Liver (tissue), 9 donors: Measurements from ENCODE around the gene ALDH2. TPM values are rescaled to one million over a fixed set of nuclear protein-coding genes. Genes with fewer than 3 reads are reported as not detected.

Source experiments
- DNase-seq: peaks from one replicate; pipeline ENCODE4 v3.0.0-alpha.2; 2017; ENCODE audit warnings: low spot score
- H3K27ac ChIP-seq, 2 donors: one replicate each; pipeline ENCODE4 v1.7.0; 2013; ENCODE audit warnings: inconsistent platforms in 2 of 2, low read length in 2 of 2, control low read depth in 1 of 2, low read depth in 1 of 2, mild to moderate bottlenecking in 1 of 2
- H3K27me3 ChIP-seq, 4 donors: one replicate each; pipeline versions ENCODE4 v1.6.1 to v1.7.0; 2013; ENCODE audit warnings: low read length in 3 of 4, inconsistent platforms in 1 of 4, mild to moderate bottlenecking in 1 of 4, moderate library complexity in 1 of 4; ENCODE audit not compliant: control insufficient read depth in 4 of 4, insufficient read depth in 4 of 4
- H3K36me3 ChIP-seq, 4 donors: one replicate each; pipeline versions ENCODE4 v1.6.1 to v1.7.0; 2013; ENCODE audit warnings: low read length in 3 of 4, mild to moderate bottlenecking in 3 of 4, low read depth in 1 of 4, moderate library complexity in 1 of 4; ENCODE audit not compliant: control insufficient read depth in 4 of 4, insufficient read depth in 3 of 4
- H3K4me1 ChIP-seq, 4 donors: one replicate each; pipeline versions ENCODE4 v1.6.1 to v1.7.0; 2013; ENCODE audit warnings: low read length in 3 of 4, mild to moderate bottlenecking in 3 of 4, moderate library complexity in 1 of 4; ENCODE audit not compliant: control insufficient read depth in 4 of 4, insufficient read depth in 4 of 4
- H3K4me3 ChIP-seq, 3 donors: one replicate each; pipeline versions ENCODE4 v1.6.1 to v1.7.0; 2013; ENCODE audit warnings: low read length in 3 of 3, control low read depth in 1 of 3, low read depth in 1 of 3, mild to moderate bottlenecking in 1 of 3
- H3K9ac ChIP-seq, 2 donors: one replicate each; pipeline ENCODE4 v1.7.0; 2013; ENCODE audit warnings: low read length in 2 of 2, mild to moderate bottlenecking in 2 of 2, moderate library complexity in 2 of 2, control low read depth in 1 of 2, low read depth in 1 of 2
- H3K9me3 ChIP-seq, 4 donors: one replicate each; pipeline versions ENCODE4 v1.6.1 to v1.7.0; 2013; ENCODE audit warnings: low read length in 3 of 4; ENCODE audit not compliant: control insufficient read depth in 4 of 4
- EGR1 ChIP-seq, 2 donors: IDR thresholded peaks; 2 replicates each; pipeline ENCODE4 v1.6.1; 2016 to 2018; ENCODE audit warnings: antibody characterized with exemption in 2 of 2, low read depth in 2 of 2
- FOXA1 ChIP-seq: IDR thresholded peaks from 2 replicates; pipeline ENCODE4 v1.6.1; 2016; ENCODE audit warnings: antibody characterized with exemption
- GABPA ChIP-seq, 2 donors: IDR thresholded peaks in 1 of 2; conservative IDR thresholded peaks in 1 of 2; 2 replicates each; pipeline ENCODE4 v1.6.1; 2016; ENCODE audit warnings: antibody characterized with exemption in 2 of 2, mild to moderate bottlenecking in 1 of 2, moderate library complexity in 1 of 2
- HNF4A ChIP-seq, 2 donors: conservative IDR thresholded peaks; 2 replicates each; pipeline ENCODE4 v1.6.1; 2016; ENCODE audit warnings: antibody characterized with exemption in 2 of 2, mild to moderate bottlenecking in 2 of 2
- HNF4G ChIP-seq: IDR thresholded peaks from 2 replicates; pipeline ENCODE4 v1.6.1; 2016; ENCODE audit warnings: antibody characterized with exemption
- NR2F2 ChIP-seq: IDR thresholded peaks from 2 replicates; pipeline ENCODE4 v1.6.1; 2016; ENCODE audit warnings: antibody characterized with exemption
- RAD21 ChIP-seq, 2 donors: IDR thresholded peaks; 2 replicates each; pipeline ENCODE4 v1.6.1; 2016; ENCODE audit warnings: antibody characterized with exemption in 2 of 2, mild to moderate bottlenecking in 2 of 2
- RXRA ChIP-seq, 2 donors: IDR thresholded peaks; 2 replicates each; pipeline ENCODE4 v1.6.1; 2017 to 2018; ENCODE audit warnings: antibody characterized with exemption in 2 of 2, mild to moderate bottlenecking in 1 of 2
- TAF1 ChIP-seq: conservative IDR thresholded peaks from 2 replicates; pipeline ENCODE4 v1.6.1; 2016; ENCODE audit warnings: antibody characterized with exemption, mild to moderate bottlenecking
- whole genome bisulfite sequencing: extraction: QIAGEN DNeasy Blood & Tissue Kit; methylation state at CpG from one replicate; pipeline ENCODE4 v1.1.7; 2013; 5-methylcytosine and 5-hydroxymethylcytosine counted together
- polyA plus RNA-seq, 2 donors: library from polyadenylated mRNA; stranded (reverse) in 1 of 2; unstranded in 1 of 2; fragments of 200-250 nt in 1 of 2; fragments of >200 nt in 1 of 2; fragmentation: Nextera tagmentation in 1 of 2; extraction: Ambion mirVana in 1 of 2; gene quantifications; one replicate each; pipeline versions ENCODE4 v1.2.1 to v1.2.3, GENCODE V29; 2013 to 2015
- total RNA-seq, 2 donors: library from RNA; depleted of rRNA; stranded (reverse); fragments of >200 nt; gene quantifications; one replicate each; pipeline ENCODE4 v1.2.3, GENCODE V29; 2014
- TF ChIP-seq, protein P1 (sequence below): fragments of 150-350 bp; IDR thresholded peaks from 2 replicates; pipeline ENCODE4 v1.5.1; 2017; ENCODE audit warnings: improper control_type of control experiment, low read depth, low read length; ENCODE audit not compliant: missing input control
- TF ChIP-seq, protein P2 (sequence below): IDR thresholded peaks from 2 replicates; pipeline ENCODE4 v1.6.1; 2016; ENCODE audit warnings: antibody characterized with exemption
- TF ChIP-seq, protein P3 (sequence below): IDR thresholded peaks from 2 replicates; pipeline ENCODE4 v1.6.1; 2016; ENCODE audit warnings: antibody characterized with exemption
- TF ChIP-seq, protein P4 (sequence below): IDR thresholded peaks from 2 replicates; pipeline ENCODE4 v1.6.1; 2016; ENCODE audit warnings: antibody characterized with exemption
- TF ChIP-seq, protein P5 (sequence below): IDR thresholded peaks from 2 replicates; pipeline ENCODE4 v1.6.1; 2016; ENCODE audit warnings: antibody characterized with exemption, mild to moderate bottlenecking
- donor health status: healthy.
- donor health status: healthy.
- donor health status: healthy.
- donor health status: healthy.
- donor health status: healthy.

ALDH2 gene
- total and polyA plus RNA-seq, 4 donors: 93.1 to 849 (median 573) TPM

DNA sequence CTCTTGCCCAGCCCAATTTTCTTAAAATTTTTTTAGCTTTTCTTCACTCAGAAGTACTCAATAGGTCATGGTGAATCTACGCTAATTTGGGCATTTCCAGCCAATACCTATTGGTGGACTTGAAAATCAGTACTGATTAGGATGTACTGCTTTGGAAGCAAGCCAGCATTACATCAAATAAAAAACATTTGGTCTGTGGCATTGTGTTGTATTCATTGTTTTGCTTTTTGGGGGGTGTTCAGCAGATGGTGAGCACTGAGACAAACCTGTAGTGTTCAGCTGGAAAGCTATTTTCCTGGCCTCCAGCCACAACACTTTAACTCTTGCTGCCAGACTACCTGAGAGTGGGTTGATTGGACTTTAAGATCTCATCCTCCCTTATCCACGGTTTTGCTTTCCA lies 79.3 kb downstream of the ALDH2 start:
- Histone ChIP-seq H3K4me1 (peaks cover 7 to 28% (median 24%) of the 10 kb centered on the region in 4 donors), H3K27ac (no peak overlapping the region), H3K36me3 (peaks cover 0 to 4% (median under 1%) of the 10 kb centered on the region in 4 donors)

DNA sequence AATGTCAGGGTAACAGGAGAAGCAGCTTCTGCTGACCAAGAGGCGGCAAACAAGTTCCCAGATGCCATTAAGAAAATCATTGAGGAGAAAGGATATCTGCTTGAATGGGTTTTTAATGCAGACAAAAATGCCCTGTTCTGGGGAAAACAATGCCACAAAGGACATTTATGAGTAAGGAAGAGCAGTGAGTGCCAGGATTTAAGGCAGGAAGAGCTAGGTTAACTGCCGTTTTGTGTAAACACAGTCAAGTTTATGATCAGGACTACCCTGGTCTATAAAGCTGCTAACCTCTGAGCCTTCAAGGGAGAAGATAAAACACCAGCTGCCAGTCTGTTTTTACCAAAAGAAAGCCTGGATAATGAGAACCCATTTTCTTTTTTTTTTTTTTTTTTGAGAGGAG lies 83.8 kb downstream of the ALDH2 start:
- no peak overlapping the region for H3K4me3 ChIP-seq
- H3K27me3 ChIP-seq: no peaks in the 10 kb centered on the region
- WGBS: 93% methylated on average over 2 of the region's 2 CpGs
- no peaks in the 10 kb centered on the region for H3K4me1 ChIP-seq
- TF ChIP-seq, protein P1, sequence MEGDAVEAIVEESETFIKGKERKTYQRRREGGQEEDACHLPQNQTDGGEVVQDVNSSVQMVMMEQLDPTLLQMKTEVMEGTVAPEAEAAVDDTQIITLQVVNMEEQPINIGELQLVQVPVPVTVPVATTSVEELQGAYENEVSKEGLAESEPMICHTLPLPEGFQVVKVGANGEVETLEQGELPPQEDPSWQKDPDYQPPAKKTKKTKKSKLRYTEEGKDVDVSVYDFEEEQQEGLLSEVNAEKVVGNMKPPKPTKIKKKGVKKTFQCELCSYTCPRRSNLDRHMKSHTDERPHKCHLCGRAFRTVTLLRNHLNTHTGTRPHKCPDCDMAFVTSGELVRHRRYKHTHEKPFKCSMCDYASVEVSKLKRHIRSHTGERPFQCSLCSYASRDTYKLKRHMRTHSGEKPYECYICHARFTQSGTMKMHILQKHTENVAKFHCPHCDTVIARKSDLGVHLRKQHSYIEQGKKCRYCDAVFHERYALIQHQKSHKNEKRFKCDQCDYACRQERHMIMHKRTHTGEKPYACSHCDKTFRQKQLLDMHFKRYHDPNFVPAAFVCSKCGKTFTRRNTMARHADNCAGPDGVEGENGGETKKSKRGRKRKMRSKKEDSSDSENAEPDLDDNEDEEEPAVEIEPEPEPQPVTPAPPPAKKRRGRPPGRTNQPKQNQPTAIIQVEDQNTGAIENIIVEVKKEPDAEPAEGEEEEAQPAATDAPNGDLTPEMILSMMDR: no peak
- TF ChIP-seq HNF4G (no peak), TAF1 (no peak)
- TF ChIP-seq, protein P2, sequence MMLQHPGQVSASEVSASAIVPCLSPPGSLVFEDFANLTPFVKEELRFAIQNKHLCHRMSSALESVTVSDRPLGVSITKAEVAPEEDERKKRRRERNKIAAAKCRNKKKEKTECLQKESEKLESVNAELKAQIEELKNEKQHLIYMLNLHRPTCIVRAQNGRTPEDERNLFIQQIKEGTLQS: no peak
- H3K9me3 ChIP-seq: no peaks in the 10 kb centered on the region
- H3K9ac ChIP-seq: no peak overlapping the region
- no peak for DNase-seq
- no peak overlapping the region for H3K27ac ChIP-seq
- H3K36me3 ChIP-seq: peaks cover 2 to 7% (median 3%) of the 10 kb centered on the region in 4 donors

More for the DNA sequence above, 79.3 kb downstream of the ALDH2 start:
- Histone ChIP-seq H3K4me3 (no peak overlapping the region), H3K9ac (no peak overlapping the region), H3K27me3 (no peaks in the 10 kb centered on the region), H3K9me3 (no peaks in the 10 kb centered on the region)
- TF ChIP-seq EGR1 (IDR thresholded peaks at IDR 0.05; ENCODE audit: low read depth in 2 of 2): no peak
- TF ChIP-seq, protein P3, sequence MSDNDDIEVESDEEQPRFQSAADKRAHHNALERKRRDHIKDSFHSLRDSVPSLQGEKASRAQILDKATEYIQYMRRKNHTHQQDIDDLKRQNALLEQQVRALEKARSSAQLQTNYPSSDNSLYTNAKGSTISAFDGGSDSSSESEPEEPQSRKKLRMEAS: no peak
- TF ChIP-seq, protein P1: no peak
- TF ChIP-seq, protein P2: no peak
- TF ChIP-seq TAF1: no peak
- no peak for TF ChIP-seq FOXA1
- TF ChIP-seq NR2F2: no peak
- no peak for TF ChIP-seq RXRA (IDR thresholded peaks at IDR 0.05)
- TF ChIP-seq RAD21 (IDR thresholded peaks at IDR 0.05): no peak
- TF ChIP-seq, protein P4, sequence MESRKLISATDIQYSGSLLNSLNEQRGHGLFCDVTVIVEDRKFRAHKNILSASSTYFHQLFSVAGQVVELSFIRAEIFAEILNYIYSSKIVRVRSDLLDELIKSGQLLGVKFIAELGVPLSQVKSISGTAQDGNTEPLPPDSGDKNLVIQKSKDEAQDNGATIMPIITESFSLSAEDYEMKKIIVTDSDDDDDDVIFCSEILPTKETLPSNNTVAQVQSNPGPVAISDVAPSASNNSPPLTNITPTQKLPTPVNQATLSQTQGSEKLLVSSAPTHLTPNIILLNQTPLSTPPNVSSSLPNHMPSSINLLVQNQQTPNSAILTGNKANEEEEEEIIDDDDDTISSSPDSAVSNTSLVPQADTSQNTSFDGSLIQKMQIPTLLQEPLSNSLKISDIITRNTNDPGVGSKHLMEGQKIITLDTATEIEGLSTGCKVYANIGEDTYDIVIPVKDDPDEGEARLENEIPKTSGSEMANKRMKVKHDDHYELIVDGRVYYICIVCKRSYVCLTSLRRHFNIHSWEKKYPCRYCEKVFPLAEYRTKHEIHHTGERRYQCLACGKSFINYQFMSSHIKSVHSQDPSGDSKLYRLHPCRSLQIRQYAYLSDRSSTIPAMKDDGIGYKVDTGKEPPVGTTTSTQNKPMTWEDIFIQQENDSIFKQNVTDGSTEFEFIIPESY: no peak
- TF ChIP-seq HNF4A (conservative IDR thresholded peaks at IDR 0.05): no peak
- TF ChIP-seq, protein P5, sequence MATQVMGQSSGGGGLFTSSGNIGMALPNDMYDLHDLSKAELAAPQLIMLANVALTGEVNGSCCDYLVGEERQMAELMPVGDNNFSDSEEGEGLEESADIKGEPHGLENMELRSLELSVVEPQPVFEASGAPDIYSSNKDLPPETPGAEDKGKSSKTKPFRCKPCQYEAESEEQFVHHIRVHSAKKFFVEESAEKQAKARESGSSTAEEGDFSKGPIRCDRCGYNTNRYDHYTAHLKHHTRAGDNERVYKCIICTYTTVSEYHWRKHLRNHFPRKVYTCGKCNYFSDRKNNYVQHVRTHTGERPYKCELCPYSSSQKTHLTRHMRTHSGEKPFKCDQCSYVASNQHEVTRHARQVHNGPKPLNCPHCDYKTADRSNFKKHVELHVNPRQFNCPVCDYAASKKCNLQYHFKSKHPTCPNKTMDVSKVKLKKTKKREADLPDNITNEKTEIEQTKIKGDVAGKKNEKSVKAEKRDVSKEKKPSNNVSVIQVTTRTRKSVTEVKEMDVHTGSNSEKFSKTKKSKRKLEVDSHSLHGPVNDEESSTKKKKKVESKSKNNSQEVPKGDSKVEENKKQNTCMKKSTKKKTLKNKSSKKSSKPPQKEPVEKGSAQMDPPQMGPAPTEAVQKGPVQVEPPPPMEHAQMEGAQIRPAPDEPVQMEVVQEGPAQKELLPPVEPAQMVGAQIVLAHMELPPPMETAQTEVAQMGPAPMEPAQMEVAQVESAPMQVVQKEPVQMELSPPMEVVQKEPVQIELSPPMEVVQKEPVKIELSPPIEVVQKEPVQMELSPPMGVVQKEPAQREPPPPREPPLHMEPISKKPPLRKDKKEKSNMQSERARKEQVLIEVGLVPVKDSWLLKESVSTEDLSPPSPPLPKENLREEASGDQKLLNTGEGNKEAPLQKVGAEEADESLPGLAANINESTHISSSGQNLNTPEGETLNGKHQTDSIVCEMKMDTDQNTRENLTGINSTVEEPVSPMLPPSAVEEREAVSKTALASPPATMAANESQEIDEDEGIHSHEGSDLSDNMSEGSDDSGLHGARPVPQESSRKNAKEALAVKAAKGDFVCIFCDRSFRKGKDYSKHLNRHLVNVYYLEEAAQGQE: no peak
- no peak for TF ChIP-seq GABPA (IDR thresholded peaks at IDR 0.05 in 1 of 2, conservative IDR thresholded peaks at IDR 0.05 in 1 of 2)
- no peak for DNase-seq
- 73% methylated on average over 2 of the region's 2 CpGs for WGBS
